ENCODE measurements around the gene ADSS1. TPM values are rescaled to one million over a fixed set of nuclear protein-coding genes. Genes with fewer than 3 reads are reported as not detected.

ADSS1 gene
- total RNA-seq, 1 donor from 2014 or later, result 10.3 TPM

DNA sequence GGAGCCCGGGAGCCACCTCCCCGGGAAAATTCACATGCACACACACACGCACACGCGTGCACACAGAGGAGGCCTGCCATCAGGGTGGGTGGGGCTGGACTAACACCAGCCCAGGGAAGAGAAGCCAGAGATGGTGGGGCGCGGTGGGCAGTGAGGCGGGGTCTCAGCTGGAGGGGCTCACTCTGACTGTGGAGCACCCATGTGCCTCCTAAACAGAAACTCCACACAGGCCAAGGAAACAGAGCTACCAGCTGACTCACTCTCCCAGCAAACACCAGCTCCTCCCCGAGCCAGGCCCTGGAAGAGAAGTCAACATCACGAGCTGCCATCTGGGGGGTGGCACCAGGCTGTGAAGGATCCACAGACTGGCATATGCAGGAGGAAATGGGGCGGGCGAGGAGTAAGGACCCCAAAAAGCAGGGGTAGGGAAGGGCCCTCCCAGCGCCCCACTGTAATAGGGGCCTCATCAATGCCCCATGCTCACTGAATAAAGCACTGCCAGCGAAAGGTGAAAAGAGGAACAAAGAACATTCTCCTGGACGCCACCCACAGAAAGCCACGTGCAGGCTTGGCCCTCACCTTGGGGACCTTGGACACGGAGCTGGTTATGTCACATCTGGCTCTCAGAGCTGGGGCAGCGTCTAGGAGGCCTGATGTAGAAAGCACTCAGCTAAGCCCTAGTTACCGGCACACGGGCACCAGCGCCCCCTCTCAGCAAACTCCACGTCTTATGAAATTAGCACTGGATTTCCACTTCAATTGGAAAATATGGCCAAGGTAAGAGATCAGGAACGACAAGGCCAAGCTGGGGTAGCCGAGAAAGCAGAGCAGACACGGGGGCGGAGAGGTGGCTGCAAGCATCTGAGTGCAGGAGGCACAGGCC lies 43.0 kb upstream of the ADSS1 start:
- H3K27ac ChIP-seq, result peak overlapping the region; percentile 86
- DNase-seq (ENCODE audit: extremely low spot score in 2 of 2), result no peak
- intact Hi-C loops (cut with DNase I), result no loop called here
- H3K36me3 ChIP-seq, result no peaks in the 10 kb centered on the region
- TF ChIP-seq, protein P1, sequence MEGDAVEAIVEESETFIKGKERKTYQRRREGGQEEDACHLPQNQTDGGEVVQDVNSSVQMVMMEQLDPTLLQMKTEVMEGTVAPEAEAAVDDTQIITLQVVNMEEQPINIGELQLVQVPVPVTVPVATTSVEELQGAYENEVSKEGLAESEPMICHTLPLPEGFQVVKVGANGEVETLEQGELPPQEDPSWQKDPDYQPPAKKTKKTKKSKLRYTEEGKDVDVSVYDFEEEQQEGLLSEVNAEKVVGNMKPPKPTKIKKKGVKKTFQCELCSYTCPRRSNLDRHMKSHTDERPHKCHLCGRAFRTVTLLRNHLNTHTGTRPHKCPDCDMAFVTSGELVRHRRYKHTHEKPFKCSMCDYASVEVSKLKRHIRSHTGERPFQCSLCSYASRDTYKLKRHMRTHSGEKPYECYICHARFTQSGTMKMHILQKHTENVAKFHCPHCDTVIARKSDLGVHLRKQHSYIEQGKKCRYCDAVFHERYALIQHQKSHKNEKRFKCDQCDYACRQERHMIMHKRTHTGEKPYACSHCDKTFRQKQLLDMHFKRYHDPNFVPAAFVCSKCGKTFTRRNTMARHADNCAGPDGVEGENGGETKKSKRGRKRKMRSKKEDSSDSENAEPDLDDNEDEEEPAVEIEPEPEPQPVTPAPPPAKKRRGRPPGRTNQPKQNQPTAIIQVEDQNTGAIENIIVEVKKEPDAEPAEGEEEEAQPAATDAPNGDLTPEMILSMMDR (IDR thresholded peaks at IDR 0.05), result no peak
- no peak for TF ChIP-seq POLR2A (IDR thresholded peaks at IDR 0.05)
- peak; percentile 52 to 60 for TF ChIP-seq POLR2AphosphoS5 (IDR thresholded peaks at IDR 0.05; ENCODE audit: insufficient read depth in 1 of 2, low read depth in 1 of 2)
- H3K27me3 ChIP-seq, result no peaks in the 10 kb centered on the region
- H3K4me1 ChIP-seq, result peaks cover 61% of the 10 kb centered on the region
- H3K4me3 ChIP-seq, result peak overlapping the region; percentile 15 to 20
- no peaks in the 10 kb centered on the region for H3K9me3 ChIP-seq

DNA sequence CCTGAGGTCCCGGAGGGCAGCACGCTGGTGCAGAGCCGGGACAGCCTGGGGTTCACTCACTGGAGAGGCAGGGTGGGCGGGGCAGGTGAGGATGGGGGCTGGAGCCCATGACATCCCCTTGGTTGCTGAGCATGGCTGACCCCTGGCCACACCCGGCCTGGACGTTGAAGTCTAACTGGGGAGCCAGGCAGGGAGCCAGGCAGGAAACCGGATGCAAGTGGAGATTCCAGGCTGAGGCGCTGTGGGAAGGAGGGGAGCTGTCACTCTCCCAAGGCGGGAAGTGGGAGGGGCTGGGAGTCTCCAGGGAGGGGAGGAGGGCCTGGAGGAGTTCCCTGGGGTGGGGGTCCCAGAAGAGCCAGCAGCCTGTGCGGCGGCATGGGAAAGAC lies 42.3 kb upstream of the ADSS1 start:
- Histone ChIP-seq H3K4me1 (peaks cover 60% of the 10 kb centered on the region), H3K27me3 (no peaks in the 10 kb centered on the region), H3K27ac (peak overlapping the region; percentile 86), H3K4me3 (peak overlapping the region; percentile 15 to 20), H3K9me3 (no peaks in the 10 kb centered on the region), H3K36me3 (no peaks in the 10 kb centered on the region)
- intact Hi-C loops (cut with DNase I), result no loop called here
- TF ChIP-seq, protein P1 (IDR thresholded peaks at IDR 0.05), result no peak
- TF ChIP-seq POLR2A (IDR thresholded peaks at IDR 0.05), result no peak
- TF ChIP-seq POLR2AphosphoS5 (IDR thresholded peaks at IDR 0.05; ENCODE audit: insufficient read depth in 1 of 2, low read depth in 1 of 2), result peak; percentile 33 to 34
- DNase-seq (ENCODE audit: extremely low spot score in 2 of 2), result no peak

DNA sequence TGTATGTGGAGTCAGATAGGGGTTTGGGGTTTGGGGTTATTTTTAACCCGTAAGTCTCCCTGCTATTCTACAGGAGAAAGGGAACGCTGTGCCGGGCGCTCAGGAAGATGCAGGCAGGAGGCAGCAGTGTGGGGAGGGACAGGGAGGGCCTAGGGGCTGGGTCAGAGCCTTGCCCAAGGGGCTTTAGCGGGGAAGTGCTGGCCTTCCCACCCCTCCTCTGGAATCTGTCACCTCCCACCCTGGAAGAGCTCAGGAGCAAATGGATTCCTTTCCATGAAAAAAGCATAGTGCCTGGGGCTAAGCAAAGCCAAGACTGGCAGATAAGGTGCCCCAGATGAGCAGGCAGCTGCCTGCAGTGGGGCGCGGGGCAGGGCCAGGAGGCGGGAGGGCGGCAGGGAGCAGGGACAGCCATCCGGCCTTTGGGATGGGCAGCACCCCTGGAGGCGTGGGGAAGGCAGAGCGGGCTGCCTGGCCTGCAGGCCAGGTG lies 41.9 kb upstream of the ADSS1 start:
- H3K27me3 ChIP-seq, result no peaks in the 10 kb centered on the region
- H3K27ac ChIP-seq, result peak overlapping the region; percentile 86
- intact Hi-C loops (cut with DNase I), result no loop called here
- H3K36me3 ChIP-seq, result no peaks in the 10 kb centered on the region
- TF ChIP-seq, protein P1 (IDR thresholded peaks at IDR 0.05), result no peak
- TF ChIP-seq POLR2AphosphoS5 (IDR thresholded peaks at IDR 0.05; ENCODE audit: insufficient read depth in 1 of 2, low read depth in 1 of 2), result peak in 1 of 2 donors; percentile 4
- no peak for TF ChIP-seq POLR2A (IDR thresholded peaks at IDR 0.05)
- H3K4me1 ChIP-seq, result peaks cover 59% of the 10 kb centered on the region
- no peak for DNase-seq (ENCODE audit: extremely low spot score in 2 of 2)
- peak overlapping the region in 1 of 2 donors; percentile 15 for H3K4me3 ChIP-seq
- H3K9me3 ChIP-seq, result no peaks in the 10 kb centered on the region

DNA sequence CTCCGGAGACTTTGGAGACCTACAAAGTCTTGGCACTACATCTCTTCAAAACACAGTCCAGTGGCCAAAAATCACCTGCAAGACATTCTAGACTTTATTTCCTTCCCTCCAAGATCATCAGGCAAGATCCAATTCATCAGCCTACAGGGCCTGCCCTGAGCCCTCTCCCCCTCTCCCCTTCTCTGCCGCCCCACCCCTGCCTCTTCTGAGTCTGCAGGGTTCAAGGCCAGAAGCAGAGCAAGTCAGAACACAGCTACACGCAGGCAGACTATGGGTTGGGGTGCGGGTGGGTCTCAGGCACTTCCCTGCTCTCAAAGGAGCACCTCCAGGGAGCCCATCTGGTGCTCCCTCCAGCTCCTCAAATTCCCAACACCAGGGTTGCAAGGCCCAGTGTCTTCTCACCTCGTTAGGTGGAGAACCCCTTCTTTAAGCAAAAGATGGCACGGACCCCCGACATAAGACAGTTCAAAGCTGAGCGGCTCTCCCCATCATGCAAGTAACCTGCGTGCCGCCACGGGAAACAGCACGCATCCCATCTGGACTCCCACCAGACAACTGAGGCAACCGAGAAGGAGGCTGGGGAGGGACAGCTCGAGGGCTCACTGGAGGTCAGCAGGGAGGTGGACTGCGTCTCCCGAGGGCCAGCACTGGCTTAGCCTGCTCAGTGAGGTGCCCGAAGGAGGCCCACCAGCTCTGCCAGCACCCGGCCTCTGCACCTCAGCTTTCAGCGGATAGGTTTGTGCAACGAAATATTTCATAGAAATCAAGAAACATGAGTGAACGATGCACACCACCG lies 40.2 kb upstream of the ADSS1 start:
- DNase-seq (ENCODE audit: extremely low spot score in 2 of 2), result no peak
- no peak overlapping the region for H3K4me3 ChIP-seq
- H3K27ac ChIP-seq, result no peak overlapping the region
- no peaks in the 10 kb centered on the region for H3K27me3 ChIP-seq
- intact Hi-C loops (cut with DNase I), result no loop called here
- peaks cover 61% of the 10 kb centered on the region for H3K4me1 ChIP-seq
- H3K9me3 ChIP-seq, result no peaks in the 10 kb centered on the region
- no peak for TF ChIP-seq POLR2AphosphoS5 (IDR thresholded peaks at IDR 0.05; ENCODE audit: insufficient read depth in 1 of 2, low read depth in 1 of 2)
- H3K36me3 ChIP-seq, result no peaks in the 10 kb centered on the region

DNA sequence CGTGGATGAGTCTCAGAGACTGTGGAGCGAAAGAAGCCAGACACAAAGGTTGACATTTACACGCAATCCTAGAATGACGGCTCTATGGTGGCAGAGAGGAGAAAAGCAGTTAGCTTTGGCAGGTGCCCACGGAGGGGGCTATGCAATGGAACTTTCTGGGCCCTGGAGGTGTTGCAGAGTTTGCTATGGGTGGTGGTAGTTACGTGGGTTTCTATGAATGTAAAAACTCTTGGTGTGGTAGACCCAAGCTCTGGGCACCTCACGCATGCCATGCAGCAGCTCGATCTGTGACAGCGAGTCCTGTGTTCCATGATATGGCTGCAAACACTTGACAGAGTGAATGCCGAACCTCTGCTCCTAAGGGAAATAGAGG lies 39.6 kb upstream of the ADSS1 start:
- Histone ChIP-seq H3K9me3 (no peaks in the 10 kb centered on the region), H3K4me3 (no peak overlapping the region), H3K27ac (no peak overlapping the region), H3K36me3 (no peaks in the 10 kb centered on the region), H3K27me3 (no peaks in the 10 kb centered on the region), H3K4me1 (peaks cover 59% of the 10 kb centered on the region)
- no peak for DNase-seq (ENCODE audit: extremely low spot score in 2 of 2)
- intact Hi-C loops (cut with DNase I), result no loop called here
- TF ChIP-seq POLR2AphosphoS5 (IDR thresholded peaks at IDR 0.05; ENCODE audit: insufficient read depth in 1 of 2, low read depth in 1 of 2) (no peak), POLR2A (IDR thresholded peaks at IDR 0.05) (no peak)
- TF ChIP-seq, protein P1 (IDR thresholded peaks at IDR 0.05), result no peak

All from vagina (tissue), 2 donors.